DND-41 (cell line): ENCODE data around the gene FAM72C.
"Not testable (repeated sequence)": the region's sequence is repeated elsewhere in the genome, so short reads cannot be mapped to it uniquely, and the experiment has no call there.

Experiments used
- ATAC-seq: fragments of 200-7000 bp; cut with Tn5 transposase; 3 replicates; pipeline ENCODE4 v1.9.1; 2021; ENCODE audit warnings: low read depth; ENCODE audit not compliant: insufficient read depth
- DNase-seq: peaks from one replicate; pipeline ENCODE4 v3.0.0-alpha.2; 2020
- H2AFZ ChIP-seq: 2 replicates; pipeline ENCODE4 v1.6.0; 2012; ENCODE audit warnings: low read depth, low read length
- H3K27ac ChIP-seq: 2 replicates; pipeline ENCODE4 v1.5.1; 2012; ENCODE audit warnings: low read length, inconsistent platforms
- H3K27me3 ChIP-seq: fragments of 200-600 bp; sonication (generic); 2 replicates; pipeline ENCODE4 v1.6.0; 2012; ENCODE audit warnings: low read length, mild to moderate bottlenecking, inconsistent platforms; ENCODE audit not compliant: insufficient read depth, poor library complexity
- H3K36me3 ChIP-seq: 2 replicates; pipeline ENCODE4 v1.5.1; 2012; ENCODE audit warnings: low read length, inconsistent platforms; ENCODE audit not compliant: insufficient read depth
- H3K4me1 ChIP-seq: 2 replicates; pipeline ENCODE4 v1.5.1; 2012; ENCODE audit warnings: mild to moderate bottlenecking, low read length; ENCODE audit not compliant: insufficient read depth
- H3K4me2 ChIP-seq: 2 replicates; pipeline ENCODE4 v1.6.0; 2012; ENCODE audit warnings: mild to moderate bottlenecking, moderate library complexity, low read length, inconsistent platforms; ENCODE audit not compliant: insufficient read depth
- H3K4me3 ChIP-seq, 2 experiments: fragments of 200-600 bp in 1 of 2; shearing (Covaris generic) in 1 of 2; 2 replicates each; pipeline ENCODE4 v1.5.1; 2012 to 2016; ENCODE audit warnings: inconsistent platforms in 2 of 2, low read length in 2 of 2, mild to moderate bottlenecking in 2 of 2, low read depth in 1 of 2, moderate library complexity in 1 of 2
- H3K79me2 ChIP-seq: 2 replicates; pipeline ENCODE4 v1.6.0; 2012; ENCODE audit warnings: low read length, inconsistent platforms; ENCODE audit not compliant: insufficient read depth
- H3K9ac ChIP-seq: 2 replicates; pipeline ENCODE4 v1.6.0; 2012; ENCODE audit warnings: low read depth, mild to moderate bottlenecking, inconsistent platforms, low read length, moderate library complexity
- H3K9me3 ChIP-seq: 2 replicates; pipeline ENCODE4 v1.5.1; 2012; ENCODE audit warnings: low read length, moderate library complexity, mild to moderate bottlenecking, inconsistent platforms; ENCODE audit not compliant: insufficient read depth, severe bottlenecking
- H4K20me1 ChIP-seq: 2 replicates; pipeline ENCODE4 v1.6.0; 2012; ENCODE audit warnings: low read length; ENCODE audit not compliant: insufficient read depth
- CTCF ChIP-seq: IDR thresholded peaks from 2 replicates; pipeline ENCODE4 v1.5.1; 2012; ENCODE audit warnings: borderline replicate concordance, low read length, moderate library complexity, mild to moderate bottlenecking; ENCODE audit not compliant: poor library complexity, severe bottlenecking; ENCODE audit errors: extremely low read depth

FAM72C gene

GRCh38 chr1:143943319-143943978, 28.3 kb downstream of the FAM72C start:
- not testable (repeated sequence) for H3K36me3 ChIP-seq, DNase-seq, H3K4me1 ChIP-seq, H3K9me3 ChIP-seq, H3K27ac ChIP-seq, H3K79me2 ChIP-seq, H3K4me3 ChIP-seq, H3K27me3 ChIP-seq, H3K9ac ChIP-seq, H3K4me2 ChIP-seq, H4K20me1 ChIP-seq, H2AFZ ChIP-seq
- 0 out of 3 replicates have a peak, but pooled peaks have one; percentile 40 for ATAC-seq

- not testable (repeated sequence) for H3K4me3 ChIP-seq, H2AFZ ChIP-seq, H3K4me2 ChIP-seq, H3K27me3 ChIP-seq, H3K79me2 ChIP-seq, H3K27ac ChIP-seq, DNase-seq, H3K9ac ChIP-seq, H4K20me1 ChIP-seq, ATAC-seq, H3K36me3 ChIP-seq, H3K9me3 ChIP-seq, H3K4me1 ChIP-seq
Measured at GRCh38 chr1:143942238-143942860, 29.4 kb downstream of the FAM72C start.

- H4K20me1 ChIP-seq, H3K79me2 ChIP-seq, H3K27me3 ChIP-seq, H3K27ac ChIP-seq, H3K4me1 ChIP-seq, H3K9ac ChIP-seq, H3K9me3 ChIP-seq, H2AFZ ChIP-seq, H3K4me2 ChIP-seq, H3K36me3 ChIP-seq, ATAC-seq, H3K4me3 ChIP-seq, DNase-seq: not testable (repeated sequence)
Measured at GRCh38 chr1:143939666-143940065, 32.1 kb downstream of the FAM72C start.

GRCh38 chr1:143938922-143939321, 32.9 kb downstream of the FAM72C start:
- not testable (repeated sequence) for H3K79me2 ChIP-seq, H4K20me1 ChIP-seq, H2AFZ ChIP-seq, H3K9ac ChIP-seq, H3K4me1 ChIP-seq, H3K36me3 ChIP-seq, DNase-seq, ATAC-seq, H3K4me3 ChIP-seq, H3K27ac ChIP-seq, H3K27me3 ChIP-seq, H3K4me2 ChIP-seq, H3K9me3 ChIP-seq

- DNase-seq = peak; percentile 13
- peak; percentile 59; the same call in 2 of the 3 replicates for ATAC-seq
- peak; percentile 23 for TF ChIP-seq CTCF
Measured at GRCh38 chr1:143936457-143937115, 35.2 kb downstream of the FAM72C start.

GRCh38 chr1:143919127-143919526, 52.7 kb downstream of the FAM72C start:
- H3K36me3 ChIP-seq, H3K4me2 ChIP-seq, H2AFZ ChIP-seq, H3K27me3 ChIP-seq, H3K9ac ChIP-seq, ATAC-seq, H3K9me3 ChIP-seq, H3K27ac ChIP-seq, H3K79me2 ChIP-seq, H3K4me1 ChIP-seq, H4K20me1 ChIP-seq, DNase-seq, H3K4me3 ChIP-seq: not testable (repeated sequence)

More at GRCh38 chr1:143936457-143937115, 35.2 kb downstream of the FAM72C start:
- not testable (repeated sequence) for H3K4me3 ChIP-seq, H2AFZ ChIP-seq, H3K9ac ChIP-seq, H3K79me2 ChIP-seq, H3K27me3 ChIP-seq, H3K27ac ChIP-seq, H3K4me1 ChIP-seq, H3K9me3 ChIP-seq, H3K36me3 ChIP-seq, H3K4me2 ChIP-seq, H4K20me1 ChIP-seq

GRCh38 chr1:143918552-143918951, 53.2 kb downstream of the FAM72C start:
- H3K4me1 ChIP-seq, DNase-seq, H3K4me3 ChIP-seq, H3K79me2 ChIP-seq, H3K9me3 ChIP-seq, ATAC-seq, H4K20me1 ChIP-seq, H3K9ac ChIP-seq, H2AFZ ChIP-seq, H3K36me3 ChIP-seq, H3K4me2 ChIP-seq, H3K27ac ChIP-seq, H3K27me3 ChIP-seq: not testable (repeated sequence)
